HG03571 (cell line): Measurements from ENCODE around the gene EDIL3.
"Not testable (repeated sequence)": the region's sequence is repeated elsewhere in the genome, so short reads cannot be mapped to it uniquely, and the experiment has no call there.

Source experiments
- ATAC-seq: cut with Tn5 transposase; IDR thresholded peaks from one replicate; pipeline ENCODE4 v1.9.1; 2021; ENCODE audit not compliant: unreplicated experiment

The EDIL3 gene

DNA sequence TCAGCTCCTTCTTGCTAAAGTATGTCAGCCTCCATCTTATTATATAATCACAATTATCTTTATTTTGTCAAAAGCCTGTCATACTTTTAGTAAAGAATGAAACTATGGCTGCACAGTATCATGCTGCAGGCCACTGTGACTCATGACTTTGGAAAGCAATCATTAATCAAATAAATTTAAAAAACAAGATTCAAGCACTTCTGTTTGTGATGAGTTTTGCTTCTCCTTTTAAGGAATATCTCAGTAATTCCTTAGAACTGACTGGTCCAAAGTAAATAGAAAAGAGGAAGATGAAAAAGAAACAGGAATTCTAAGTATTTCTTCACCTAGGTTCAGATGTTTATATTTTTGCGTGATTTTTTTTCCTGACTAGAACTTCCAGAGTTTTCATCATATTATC is 83.1 kb downstream of the EDIL3 start:
- no peak for ATAC-seq

DNA sequence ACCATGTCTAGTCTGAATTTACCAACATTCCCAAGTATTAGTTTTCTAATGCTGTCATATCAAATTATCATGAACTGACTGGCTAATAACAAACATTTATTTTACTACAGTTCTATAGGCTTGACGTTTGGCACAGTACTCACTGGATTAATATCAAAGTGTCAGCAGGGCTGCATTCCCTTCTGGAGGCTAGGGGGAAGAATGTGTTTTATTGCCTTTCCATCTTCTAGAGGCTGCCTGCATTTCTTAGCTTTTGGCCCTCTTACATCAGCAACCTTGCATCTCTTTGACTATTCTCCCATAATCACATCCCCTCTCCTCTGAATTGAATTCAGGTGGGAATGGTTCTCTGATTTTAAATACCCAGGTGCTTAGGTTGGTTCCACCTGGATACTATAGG is 84.7 kb downstream of the EDIL3 start:
- no peak for ATAC-seq

- no peak for ATAC-seq
Measured at GRCh38 chr5:84298628-84299027, 86.1 kb downstream of the EDIL3 start.

GRCh38 chr5:84297641-84298040 is 87.0 kb downstream of the EDIL3 start:
- not testable (repeated sequence) for ATAC-seq

GRCh38 chr5:84292788-84293653 is 91.7 kb downstream of the EDIL3 start:
- no peak for ATAC-seq

- ATAC-seq: no peak
Measured at GRCh38 chr5:84292000-84292642, 92.6 kb downstream of the EDIL3 start.

GRCh38 chr5:84290673-84291072 is 94.0 kb downstream of the EDIL3 start:
- no peak for ATAC-seq

DNA sequence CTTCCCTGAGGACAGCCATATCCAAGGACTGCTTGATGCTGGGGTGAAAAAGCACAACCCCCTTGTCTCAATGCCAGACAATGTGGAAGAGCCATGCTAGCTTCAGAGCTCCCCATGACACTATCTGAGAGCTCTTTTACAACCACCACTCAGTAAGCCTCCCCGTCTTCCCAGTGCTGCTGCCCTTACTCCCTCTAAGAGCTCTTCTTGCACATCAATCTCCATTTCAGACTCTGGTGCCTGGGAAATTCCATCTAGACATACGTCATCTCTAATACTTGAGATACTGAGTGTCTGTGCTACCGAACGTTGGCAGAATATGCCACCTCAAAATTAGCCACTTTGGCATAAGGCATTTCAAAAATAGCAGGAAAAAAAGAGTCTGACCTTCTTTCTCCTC is 94.5 kb downstream of the EDIL3 start:
- ATAC-seq: no peak

GRCh38 chr5:84287951-84288350 is 96.7 kb downstream of the EDIL3 start:
- ATAC-seq: no peak

DNA sequence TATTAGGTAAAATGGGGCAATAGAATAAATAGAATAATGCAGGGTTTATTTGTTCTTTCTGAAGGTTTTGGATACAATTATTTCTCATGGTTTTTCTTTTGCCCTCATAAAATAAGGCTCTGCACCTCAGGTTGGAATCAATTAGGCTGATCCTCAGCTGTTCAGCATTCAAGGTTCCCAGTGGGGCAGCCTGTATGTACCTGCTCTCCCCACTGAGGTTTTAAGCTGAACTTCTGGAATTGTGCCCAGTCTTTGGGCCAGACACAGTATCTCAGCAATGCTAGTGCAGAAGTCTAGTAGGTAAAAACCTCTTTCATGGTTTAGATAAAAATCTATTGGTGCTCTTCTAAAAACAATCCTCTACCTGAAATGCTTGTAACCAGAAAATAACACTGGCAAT is 98.0 kb downstream of the EDIL3 start:
- no peak for ATAC-seq

DNA sequence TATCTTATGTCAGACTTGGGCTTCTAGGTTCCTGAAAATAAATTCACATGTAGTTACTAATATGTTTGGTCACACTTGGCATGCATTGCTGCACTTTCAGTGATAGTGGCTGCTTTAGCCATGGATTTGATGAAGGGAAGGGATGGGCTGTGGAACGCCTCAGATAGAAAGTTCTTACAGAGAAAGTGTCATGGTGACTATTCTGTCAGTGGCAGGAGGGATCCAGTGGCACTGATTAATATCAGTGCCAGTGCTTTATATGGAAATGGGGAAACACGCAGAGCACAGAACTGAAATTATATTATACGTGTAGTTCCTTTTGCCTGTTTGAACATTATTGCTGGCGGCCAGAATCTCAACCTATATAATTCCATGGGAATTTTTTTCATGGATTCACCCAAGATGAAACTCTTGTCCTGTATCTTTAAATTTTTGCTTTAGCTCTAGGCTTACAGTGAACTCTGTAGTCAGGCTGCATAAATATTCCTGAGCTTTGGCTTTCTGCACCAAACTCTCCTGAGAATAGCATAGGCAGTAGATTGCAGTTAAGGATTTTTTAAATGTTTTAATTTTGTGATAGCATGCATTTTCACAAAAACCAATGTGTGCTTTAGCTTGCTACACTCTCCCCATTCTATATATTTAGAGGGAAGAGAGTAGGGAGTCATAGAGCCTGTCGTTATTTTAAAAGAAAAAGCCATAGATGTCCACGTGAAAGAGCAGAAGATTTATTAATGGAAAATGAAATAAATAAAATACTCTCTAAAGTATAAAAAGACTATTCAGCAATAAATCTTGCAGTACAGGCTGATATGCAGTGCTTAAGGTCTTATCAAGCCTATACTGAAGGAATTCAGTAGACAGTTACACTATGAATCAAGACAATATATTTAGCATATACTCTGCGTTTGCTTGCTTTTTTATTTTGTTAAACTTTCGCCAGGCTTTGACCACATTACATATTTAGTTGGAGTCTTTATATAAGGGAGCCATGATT is 98.7 kb downstream of the EDIL3 start:
- ATAC-seq: no peak

DNA sequence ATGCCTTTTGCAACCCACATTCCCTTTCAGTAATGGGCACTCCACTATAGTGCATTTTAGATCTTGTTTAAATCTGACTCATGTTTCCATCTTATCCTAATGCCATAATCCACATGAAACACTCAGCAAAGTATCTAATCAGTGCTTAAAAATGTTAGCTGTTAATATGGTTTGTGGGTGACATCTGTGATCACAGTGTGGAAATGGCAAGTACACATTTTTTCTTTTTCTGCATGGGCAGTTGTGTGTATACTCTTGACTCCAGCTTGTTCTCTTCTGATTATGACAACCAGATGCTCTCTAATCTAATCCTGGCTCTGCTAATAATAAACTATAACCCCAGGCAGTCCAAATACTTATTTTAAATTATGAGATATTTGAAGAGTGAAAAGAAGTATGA is 103.3 kb downstream of the EDIL3 start:
- ATAC-seq: no peak

- ATAC-seq: no peak
Measured at GRCh38 chr5:84279234-84279633, 105.4 kb downstream of the EDIL3 start.

- ATAC-seq: no peak
Measured at GRCh38 chr5:84275609-84276008, 109.1 kb downstream of the EDIL3 start.

GRCh38 chr5:84274585-84275468 is 109.9 kb downstream of the EDIL3 start:
- ATAC-seq: peak; percentile 55

GRCh38 chr5:84273517-84273883 is 111.2 kb downstream of the EDIL3 start:
- ATAC-seq: no peak

DNA sequence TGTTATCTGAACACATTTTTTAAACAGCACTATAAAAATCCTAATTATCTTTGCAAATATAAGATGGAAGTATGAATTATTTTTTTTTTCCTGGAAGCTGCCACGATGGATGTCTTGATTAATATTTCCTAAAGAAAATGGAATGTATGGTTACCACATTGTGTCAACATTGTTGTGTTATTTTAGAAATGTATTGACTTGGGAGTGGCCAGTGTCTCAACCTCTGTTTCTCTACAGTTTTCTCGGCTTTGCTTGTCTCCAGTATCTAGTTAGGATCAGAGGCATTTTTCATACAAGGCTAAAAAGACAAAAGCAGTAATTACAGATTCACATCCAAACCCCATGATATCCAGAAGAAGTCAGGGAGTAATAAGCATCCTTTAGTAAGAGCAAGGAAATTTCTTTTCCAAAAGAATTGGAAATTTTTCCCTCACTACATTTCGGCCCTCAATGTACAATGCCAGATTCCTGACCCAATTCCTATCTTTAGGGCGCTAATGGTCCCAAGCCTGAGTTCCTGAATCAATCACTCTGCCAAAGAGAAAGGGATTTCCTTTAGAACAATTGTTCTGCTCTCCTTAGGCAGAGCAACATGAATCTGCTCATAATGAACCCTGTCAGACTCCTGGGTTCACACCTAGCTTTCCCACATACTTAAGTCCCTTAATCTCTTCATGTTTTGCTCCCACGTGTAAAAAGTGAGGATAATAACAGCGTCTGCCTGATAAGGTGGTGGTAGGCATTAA is 111.7 kb downstream of the EDIL3 start:
- no peak for ATAC-seq

- ATAC-seq: no peak
Measured at GRCh38 chr5:84265739-84266550, 118.7 kb downstream of the EDIL3 start.

- ATAC-seq: no peak
Measured at GRCh38 chr5:84265130-84265529, 119.5 kb downstream of the EDIL3 start.
